Measurements from ENCODE around the gene SAMD4B.

Gene SAMD4B

DNA sequence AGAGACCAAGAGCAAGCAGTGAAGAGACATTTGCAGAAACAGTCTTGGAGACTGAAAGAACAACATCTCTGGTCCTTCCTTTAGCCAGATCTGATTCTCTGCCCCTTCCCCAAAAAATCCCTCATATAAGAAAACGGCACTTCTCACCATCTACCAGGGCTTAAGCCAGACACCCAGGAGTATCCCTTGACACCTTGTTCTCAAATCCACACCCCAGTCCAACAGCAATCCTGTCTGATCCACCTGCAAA lies 68.5 kb downstream of the SAMD4B start:
- DNase-seq, result no peak

DNA sequence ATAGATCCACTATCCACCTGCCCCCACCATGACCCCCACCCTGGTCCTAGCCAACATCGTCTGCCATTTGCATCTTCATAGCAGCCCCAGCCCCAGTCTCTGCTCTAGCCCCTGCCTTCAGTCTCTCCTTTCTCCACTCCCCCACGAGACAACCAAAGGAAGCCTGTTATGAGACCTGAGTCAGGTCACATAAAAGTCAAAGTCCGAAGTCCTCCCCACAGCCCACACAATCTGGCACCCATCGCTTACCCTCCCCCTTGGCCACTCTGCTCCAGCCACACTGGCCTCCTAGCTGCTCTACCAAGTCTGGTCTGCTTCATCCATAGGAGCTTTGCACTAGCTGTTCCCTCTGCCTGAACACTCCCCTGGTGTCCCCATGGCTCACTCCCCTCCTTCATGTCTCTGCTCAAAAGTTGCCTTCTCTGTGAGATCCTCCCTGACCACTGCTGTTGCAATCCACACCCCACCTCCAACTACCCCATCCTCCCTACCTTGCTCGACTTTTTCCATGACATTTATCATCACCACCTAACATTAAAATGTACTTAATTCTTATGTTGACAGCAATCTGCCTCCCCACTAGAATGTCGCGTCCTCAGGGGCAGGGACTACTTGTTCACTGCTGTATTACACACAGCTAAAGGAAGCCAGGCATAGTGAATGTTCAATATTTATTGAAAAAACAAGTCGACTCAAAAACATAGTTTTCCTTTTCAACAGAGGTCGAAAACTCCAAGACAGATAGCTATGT lies 69.0 kb downstream of the SAMD4B start:
- no peak for DNase-seq

DNA sequence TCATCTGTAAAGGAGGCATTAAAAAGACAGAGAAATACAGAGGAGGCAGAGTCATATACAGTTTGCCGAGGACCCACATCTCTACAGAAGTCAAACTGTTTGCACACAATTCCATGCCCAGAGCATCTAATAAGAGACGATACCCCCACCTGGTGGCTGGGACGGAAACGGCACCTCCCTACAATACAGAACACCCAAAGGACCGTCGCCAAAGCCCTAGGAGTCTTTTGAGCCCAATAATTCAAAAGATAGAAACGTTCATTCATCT lies 69.5 kb downstream of the SAMD4B start:
- DNase-seq, result peak; percentile 96

DNA sequence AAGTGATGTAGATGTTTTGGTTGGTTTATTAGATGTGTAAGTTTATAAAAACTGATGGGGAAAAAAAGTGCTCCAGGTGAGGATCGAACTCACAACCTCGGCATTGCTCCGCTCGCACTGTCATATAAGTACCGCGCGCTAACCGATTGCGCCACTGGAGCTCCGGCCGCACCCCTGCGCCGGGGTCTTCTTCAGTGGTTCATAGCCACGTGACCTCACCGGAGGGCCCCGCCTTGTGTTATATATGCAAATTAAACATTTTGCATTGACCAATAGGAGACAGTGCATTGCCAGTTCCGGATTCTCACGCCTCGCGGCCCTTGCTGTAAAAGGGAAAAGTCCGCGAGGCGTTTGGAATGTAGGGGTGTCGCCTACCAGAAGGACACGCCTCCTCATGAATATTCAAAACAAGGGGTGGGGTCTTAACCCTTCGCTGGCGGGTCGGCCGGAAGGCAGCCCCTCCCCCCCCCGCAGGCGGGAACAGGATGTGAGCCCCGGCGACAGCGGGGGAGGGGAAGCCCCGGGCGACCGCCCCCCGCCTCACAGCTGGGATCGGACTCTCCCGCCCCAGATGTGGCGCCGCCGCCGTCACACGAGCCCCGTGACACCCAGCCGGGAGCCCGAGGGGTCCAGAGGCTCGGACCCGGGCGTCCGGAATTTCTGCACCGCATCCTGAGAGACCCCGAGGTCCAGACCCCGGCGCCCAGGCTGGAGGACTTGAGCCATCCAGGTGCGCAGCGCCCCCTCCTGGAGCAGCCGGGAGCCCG lies 70.1 kb downstream of the SAMD4B start, which contains the start of gene PLEKHG2:
TSS of gene PLEKHG2 (plus strand) at position 570 of the 767 bp plus-strand sequence. CDS start 1,418 bp downstream, outside the sequence.
- DNase-seq, result peak; percentile 99

DNA sequence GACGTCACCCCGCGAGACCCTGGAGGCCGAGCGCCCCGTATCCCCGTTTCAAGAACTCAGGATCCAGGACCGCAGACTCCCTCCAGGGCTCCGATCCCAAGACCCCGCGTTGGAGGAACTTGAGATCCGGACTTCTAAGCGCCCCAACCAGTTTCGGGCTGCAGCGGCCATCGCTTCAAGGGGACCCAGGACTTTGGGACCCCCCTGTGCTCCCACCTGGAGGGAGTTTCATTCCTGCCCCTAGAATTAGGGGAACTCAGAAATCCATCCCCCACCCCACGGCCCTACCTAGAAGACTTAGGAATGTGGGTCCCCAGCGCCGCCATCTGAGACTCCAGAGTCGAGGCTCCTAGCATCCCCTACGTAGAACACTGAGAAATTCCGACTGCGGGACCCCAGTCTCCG lies 70.6 kb downstream of the SAMD4B start:
- no peak for DNase-seq

DNA sequence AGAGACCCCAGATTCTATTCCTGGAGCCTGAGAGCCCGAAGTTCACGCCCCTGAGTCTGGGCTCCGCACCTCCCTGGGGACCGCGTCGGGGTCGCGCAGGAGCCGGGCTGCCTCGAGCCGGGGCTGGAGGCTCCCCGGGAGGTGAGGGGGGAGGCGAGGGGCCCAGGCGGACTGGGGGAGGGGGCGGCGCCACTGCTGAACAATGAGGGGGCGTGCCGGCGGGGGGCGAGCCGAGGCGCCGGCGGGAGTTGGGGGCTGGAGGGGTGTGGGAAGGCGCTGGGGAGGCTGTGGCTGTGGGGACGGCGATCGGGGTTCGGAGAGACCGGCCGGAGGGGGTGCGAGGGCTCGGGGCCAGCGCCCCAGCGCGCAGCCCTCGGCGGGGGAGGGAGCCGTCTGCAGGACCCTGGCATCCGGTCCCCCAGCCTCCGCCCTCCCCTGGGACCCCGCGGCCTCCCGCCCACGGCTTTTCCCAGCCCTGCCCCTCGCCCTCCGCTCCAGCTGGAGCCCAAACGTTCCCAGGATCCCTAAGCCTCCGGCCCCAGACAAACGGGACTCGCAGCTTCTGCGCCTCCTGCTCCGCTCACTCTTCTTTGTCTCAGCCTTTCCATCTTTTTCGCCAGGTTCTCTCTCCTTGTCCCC lies 71.2 kb downstream of the SAMD4B start:
- DNase-seq, result peak; percentile 57

DNA sequence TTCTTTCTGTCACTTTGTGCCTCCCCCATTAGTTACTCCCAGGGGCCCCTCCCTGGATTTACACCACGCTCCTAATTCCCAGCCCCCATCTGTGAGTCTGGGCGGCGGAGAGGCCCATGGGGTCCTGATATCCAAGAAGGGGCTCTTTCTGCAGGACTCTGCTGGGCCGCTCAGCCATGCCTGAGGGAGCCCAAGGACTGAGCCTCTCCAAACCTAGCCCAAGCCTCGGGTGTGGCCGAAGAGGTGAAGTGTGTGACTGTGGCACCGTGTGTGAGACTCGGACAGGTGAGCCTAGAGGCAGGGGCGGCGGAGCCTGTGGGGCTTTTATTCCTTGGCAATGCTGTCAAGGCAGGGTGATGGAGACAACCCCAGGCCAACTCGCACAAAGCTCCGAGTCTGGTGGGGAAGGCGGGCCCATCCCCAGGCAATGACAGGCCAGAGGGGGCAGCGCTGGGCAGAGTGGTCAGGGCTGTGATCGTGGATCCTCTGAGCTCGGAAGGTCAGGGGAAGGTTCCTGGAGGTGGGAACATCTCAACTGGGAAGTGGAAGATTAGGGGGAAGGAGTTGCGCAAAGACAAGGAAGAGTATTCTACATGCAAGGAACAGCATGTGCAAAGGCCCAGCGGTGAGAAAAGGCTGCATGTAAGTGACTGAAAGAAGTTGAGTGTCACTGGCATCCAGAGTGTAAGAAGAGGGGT lies 71.8 kb downstream of the SAMD4B start:
- DNase-seq, result no peak

DNA sequence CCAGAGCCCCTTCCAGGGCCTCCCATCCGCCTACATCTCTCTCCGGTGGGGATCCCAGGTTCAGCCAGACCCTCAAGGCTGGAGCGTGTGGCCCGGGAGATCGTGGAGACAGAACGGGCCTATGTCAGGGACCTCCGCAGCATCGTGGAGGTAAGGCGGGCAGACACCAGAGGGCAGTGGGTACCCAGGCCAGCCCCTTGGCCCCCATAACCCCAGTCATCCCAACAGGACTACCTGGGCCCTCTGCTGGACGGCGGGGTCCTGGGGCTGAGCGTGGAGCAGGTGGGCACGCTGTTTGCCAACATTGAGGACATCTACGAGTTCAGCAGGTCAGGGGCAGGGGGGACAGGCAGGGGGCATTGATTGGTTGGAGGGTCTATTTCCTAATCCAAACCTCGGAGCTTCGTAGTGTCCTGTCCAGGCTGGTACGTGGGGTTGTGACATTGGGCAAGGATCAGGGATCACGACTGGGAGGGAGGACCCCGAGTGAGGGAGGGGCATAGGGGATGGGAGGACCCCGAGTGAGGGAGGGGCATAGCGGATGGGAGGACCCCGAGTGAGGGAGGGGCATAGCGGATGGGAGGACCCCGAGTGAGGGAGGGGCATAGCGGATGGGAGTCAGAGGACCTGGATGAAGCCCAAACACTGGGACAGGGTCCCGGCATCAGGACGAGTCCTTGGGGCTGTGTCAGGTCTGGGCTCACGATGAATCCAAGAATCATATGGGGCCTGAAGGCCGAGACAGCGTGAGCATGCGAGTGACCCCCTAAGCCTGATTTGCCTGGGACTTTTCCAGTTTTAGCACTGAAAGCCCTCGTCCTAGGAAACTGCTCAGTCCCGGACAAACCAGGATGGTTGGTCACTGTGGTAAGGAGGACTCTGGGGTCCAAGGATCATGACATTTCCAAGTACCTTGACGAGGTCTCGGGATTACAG lies 73.2 kb downstream of the SAMD4B start:
- no peak for DNase-seq

DNA sequence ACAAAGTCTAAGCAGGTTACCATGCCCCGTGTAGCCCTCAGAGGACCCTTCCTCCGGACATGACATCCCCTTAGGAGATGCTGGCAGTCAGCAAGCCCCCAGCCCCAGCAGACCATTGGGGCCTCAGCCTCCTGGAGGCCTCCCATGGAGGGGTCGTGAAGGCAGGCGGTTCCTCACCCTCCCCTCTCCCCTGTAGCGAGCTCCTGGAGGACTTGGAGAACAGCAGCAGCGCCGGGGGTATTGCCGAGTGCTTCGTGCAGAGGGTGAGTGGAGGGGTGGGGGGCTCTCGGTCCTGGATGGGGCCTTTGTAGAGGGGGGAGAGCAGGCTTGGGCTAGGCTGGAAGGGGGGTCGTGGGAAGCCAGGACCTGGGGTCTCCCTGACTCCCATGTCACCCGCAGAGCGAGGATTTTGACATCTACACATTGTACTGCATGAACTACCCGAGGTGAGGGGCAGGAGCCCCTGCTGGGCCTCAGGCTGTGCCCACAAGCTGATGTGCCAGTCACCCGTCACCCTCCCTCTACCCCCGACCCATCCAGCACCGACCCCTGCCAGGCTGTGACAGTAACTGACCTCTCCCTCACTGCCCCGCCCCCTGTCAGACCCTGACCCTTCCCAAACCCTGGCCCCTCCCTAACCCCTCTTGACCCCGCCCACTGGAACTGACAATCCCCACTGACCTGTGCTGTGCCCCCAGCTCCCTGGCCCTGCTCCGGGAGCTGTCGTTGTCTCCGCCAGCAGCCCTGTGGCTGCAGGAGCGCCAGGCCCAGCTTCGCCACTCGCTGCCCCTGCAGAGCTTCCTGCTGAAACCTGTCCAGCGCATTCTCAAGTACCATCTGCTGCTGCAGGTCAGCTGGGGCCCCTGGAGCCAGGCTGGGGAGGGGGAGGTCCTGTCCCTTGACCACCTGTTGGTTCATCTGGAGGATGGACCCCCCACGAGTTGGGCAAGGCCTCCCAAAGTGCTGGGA lies 74.2 kb downstream of the SAMD4B start:
- no peak for DNase-seq

DNA sequence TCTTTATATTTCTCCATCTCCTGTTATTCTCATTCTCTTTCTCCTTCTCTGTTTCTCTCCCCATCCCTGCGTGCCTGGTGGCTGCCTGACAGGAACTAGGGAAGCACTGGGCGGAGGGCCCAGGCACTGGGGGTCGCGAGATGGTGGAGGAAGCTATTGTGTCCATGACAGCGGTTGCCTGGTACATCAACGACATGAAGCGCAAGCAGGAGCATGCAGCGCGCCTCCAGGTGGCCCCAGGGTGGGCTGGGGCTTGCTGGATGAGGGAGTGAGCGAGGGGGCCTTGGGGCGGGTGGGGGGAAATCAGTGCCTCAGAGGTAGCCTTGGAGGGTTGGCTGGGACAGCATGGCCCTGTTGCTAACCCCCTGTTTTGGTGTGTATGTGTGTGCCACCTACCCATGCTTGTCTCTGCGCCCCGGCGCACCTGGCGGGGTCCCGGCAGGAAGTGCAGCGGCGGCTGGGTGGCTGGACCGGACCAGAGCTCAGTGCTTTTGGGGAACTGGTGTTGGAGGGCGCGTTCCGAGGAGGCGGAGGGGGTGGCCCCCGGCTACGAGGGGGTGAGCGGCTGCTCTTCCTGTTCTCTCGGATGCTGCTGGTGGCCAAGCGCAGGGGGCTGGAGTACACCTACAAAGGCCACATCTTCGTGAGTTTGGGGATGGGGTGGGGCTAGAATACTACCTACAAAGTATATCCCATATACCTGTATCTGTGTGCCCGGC lies 75.4 kb downstream of the SAMD4B start:
- no peak for DNase-seq

DNA sequence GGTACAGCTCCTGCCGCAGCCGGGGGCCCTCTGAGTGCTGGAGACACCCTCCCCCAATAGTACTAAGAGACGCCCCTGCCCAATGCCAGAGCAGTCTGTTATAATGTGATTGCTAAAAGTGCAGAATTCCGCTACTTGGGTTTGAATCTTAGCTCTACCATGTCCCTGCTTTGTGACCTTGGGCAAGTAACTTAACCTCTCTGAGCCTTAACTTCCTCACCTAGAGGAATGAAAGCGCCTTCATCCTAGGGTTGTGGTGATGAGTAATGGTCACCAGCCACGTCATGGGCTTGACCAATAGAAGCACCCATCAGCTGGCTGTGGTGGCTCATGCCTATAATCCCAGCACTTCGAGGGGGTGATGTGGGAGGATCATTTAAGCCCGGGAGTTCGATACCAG lies 76.8 kb downstream of the SAMD4B start:
- DNase-seq, result no peak

DNA sequence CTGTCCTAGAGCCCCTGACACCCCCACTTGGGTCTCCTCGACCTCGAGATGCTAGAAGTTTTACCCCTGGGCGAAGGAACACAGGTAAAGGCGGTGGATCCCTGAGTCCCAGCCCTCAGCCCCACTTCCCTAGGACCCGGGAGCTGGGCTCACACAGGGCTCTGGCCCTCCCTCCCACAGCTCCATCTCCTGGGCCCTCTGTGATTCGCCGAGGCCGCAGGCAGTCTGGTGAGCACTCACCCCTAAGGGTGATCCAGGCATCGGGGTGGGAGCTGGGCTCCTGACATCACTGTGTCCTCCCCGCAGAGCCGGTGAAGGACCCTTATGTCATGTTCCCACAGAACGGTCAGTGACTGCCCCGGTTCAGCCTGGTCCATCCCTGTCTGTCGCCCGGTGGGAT lies 78.5 kb downstream of the SAMD4B start:
- no peak for DNase-seq

DNA sequence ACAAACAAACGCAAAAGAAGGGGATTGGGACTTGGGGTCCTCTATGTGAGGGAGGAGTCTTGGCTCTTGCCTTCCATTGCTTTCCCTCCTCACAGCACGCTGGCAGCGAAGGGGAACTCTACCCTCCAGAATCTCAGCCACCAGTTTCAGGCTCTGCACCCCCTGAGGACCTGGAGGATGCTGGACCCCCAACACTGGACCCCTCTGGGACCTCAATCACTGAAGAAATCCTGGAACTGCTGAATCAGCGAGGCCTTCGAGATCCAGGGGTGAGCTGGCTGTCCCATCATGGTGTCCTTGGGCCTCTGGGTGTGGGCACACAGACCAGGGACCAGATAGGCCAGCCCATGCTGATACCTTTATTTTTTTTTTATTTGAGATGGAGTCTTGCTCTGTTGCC lies 79.8 kb downstream of the SAMD4B start:
- DNase-seq, result no peak

DNA sequence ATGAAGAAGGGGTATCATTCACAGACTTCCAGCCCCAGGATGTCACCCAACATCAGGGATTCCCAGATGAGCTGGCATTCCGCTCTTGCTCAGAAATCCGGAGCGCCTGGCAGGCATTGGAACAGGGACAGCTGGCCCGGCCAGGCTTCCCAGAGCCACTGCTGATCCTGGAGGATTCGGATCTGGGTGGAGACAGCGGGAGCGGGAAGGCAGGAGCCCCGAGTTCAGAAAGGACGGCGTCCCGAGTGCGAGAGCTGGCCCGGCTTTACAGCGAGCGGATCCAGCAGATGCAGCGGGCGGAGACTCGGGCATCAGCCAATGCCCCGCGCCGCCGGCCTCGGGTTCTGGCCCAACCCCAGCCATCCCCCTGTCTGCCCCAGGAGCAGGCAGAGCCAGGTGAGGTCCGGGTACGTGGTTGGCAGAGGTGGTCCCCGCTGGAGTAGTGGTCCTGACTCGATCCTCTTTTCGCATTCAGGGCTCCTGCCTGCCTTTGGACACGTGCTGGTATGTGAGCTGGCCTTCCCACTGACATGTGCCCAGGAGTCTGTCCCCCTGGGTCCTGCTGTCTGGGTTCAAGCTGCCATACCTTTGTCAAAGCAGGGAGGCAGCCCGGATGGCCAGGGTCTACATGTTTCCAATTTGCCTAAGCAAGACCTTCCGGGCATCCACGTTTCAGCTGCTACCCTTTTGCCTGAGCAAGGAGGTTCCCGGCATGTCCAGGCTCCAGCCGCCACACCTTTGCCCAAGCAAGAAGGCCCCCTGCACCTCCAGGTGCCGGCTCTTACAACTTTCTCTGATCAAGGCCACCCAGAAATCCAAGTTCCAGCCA lies 81.3 kb downstream of the SAMD4B start:
- DNase-seq, result no peak

DNA sequence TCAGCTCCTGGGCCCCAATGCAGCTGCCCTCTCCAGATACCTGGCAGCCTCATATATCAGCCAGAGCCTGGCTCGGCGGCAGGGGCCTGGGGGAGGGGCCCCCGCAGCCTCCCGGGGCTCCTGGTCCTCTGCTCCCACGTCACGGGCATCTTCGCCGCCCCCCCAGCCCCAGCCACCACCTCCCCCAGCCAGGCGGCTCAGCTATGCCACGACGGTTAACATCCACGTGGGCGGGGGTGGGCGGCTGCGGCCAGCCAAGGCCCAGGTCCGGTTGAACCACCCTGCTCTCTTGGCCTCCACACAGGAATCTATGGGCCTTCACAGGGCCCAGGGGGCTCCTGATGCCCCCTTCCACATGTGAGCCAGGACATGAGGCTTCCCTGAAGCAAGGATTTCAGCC lies 82.7 kb downstream of the SAMD4B start:
- DNase-seq, result no peak

DNA sequence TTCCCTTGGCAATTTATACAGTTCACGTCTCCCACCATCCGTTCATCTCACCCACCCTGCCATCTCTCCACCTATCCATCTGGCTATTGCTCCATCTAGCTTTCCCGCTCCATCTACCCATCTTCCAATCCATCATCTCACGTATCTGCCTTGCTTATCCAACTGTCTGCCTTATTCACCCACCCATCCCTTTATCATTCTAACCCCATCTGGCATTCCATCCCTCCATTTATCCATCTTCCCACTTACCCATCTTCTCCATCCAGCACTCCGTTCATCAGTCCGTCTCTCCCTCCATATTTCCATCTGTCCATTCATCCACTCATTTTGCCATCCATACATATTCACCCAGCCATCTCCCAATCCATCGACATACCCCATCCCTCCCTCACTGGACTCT lies 83.5 kb downstream of the SAMD4B start:
- no peak for DNase-seq

DNA sequence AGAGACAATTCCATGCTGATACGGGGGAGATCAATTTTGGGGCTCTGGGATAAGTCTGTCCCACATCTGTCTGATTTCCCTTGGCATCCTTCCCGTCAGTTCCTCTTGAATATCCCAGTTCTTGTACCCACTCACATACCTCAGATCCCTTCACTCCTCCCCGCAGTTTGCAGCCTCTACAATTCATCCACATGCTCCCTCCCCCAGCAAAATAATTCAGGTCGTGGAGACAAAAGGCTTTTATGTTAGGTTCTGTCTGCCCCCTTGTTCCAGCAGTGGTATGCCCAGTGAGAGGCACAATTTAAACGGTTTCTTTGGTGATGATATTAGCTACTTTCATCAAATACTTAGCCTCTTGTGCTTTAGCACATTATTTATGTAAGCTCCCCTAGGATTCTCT lies 83.9 kb downstream of the SAMD4B start:
- no peak for DNase-seq

DNA sequence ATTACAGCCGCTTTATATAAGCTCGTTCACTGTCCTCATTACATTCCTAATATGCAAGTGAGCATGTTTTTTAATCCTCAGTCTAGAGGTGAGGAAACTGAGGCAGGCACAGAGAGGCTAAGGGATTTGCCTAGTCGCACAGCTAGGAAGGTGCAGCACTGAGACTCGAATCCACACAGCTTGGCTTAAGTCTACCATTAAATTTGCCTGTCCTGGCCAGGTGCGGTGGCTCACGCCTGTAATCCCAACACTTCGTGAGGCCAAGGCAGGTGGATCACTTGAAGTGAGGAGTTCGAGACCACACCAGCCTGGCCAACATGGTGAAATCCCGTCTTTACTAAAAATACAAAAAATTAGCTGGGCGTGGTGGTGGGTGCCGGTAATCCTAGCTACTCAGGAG lies 85.5 kb downstream of the SAMD4B start:
- no peak for DNase-seq

DNA sequence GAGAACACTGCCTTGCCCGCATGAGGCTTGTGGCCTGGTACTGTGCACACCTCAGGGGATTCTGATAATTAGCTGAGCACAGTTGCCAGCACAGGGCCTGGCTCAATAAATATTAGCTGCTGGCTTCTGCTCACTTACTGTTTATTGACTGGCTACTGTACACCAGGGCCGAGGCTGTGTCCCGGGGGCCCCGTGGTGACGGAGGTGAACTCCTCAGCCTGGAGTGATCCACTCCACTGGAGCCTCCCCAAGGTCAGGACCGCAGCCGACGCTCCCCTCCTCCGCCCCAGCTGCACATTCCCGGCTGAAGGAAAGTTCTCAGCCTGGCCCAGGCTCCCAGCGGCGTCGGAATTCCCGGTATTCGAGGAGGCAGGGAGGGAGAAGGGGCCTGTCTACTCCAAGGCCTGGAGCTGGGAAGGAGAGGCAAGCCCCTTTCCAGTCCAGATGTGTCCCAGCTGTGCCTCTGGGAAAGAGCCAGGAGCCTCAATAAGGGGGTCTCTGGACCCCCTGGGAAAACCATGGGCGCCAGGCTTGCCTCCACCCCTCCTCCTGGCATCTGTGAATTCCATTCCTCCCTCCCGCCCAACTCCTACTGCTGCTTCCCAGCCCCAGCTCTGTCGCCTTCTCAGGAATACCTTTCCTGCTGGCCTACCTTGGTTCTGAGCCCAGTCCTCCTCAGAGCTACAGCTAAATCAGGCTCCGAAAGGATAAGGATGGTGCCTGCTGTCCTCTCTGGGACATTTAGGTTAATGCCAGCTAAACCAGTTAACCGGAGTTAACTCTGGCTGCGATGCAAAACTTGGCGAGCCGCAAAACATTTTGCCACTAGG lies 86.3 kb downstream of the SAMD4B start:
- no peak for DNase-seq

All from NCI-H2171 treated with DMSO at 0.1 percent for 48 hours (cell line).